H9 (cell line): ENCODE measurements around the gene BRAT1. TPM values are rescaled to one million over a fixed set of nuclear protein-coding genes. Genes with fewer than 3 reads are reported as not detected.

Experiments used
- DNase-seq: peaks from one replicate; pipeline ENCODE4 v3.0.0-alpha.2; 2017
- H2AFZ ChIP-seq: one replicate; pipeline ENCODE4 v1.6.1; 2013; ENCODE audit warnings: mild to moderate bottlenecking, low read length, control low read depth, moderate library complexity
- H2AK5ac ChIP-seq: 2 replicates; pipeline ENCODE4 v1.6.1; 2013; ENCODE audit warnings: low read length, control low read depth, mixed read lengths; ENCODE audit not compliant: insufficient read length
- H2BK120ac ChIP-seq: one replicate; pipeline ENCODE4 v1.6.1; 2013; ENCODE audit warnings: low read depth, mild to moderate bottlenecking, low read length, control low read depth, inconsistent platforms; ENCODE audit not compliant: poor library complexity, severe bottlenecking
- H2BK12ac ChIP-seq: 2 replicates; pipeline ENCODE4 v1.6.1; 2013; ENCODE audit warnings: low read length, control low read depth, mixed read lengths, low read depth; ENCODE audit not compliant: insufficient read length
- H2BK15ac ChIP-seq: 2 replicates; pipeline ENCODE4 v1.6.1; 2013; ENCODE audit warnings: low read depth, low read length, control low read depth
- H2BK20ac ChIP-seq: one replicate; pipeline ENCODE4 v1.6.1; 2013; ENCODE audit warnings: low read depth, mild to moderate bottlenecking, low read length, control low read depth, inconsistent platforms; ENCODE audit not compliant: poor library complexity, severe bottlenecking
- H2BK5ac ChIP-seq: 2 replicates; pipeline ENCODE4 v1.6.1; 2013; ENCODE audit warnings: low read length, control low read depth, mixed read lengths; ENCODE audit not compliant: insufficient read length
- H3K14ac ChIP-seq: 2 replicates; pipeline ENCODE4 v1.6.1; 2013; ENCODE audit warnings: low read length, control low read depth; ENCODE audit not compliant: insufficient read depth
- H3K18ac ChIP-seq: 2 replicates; pipeline ENCODE4 v1.6.1; 2013; ENCODE audit warnings: low read depth, mild to moderate bottlenecking, mixed read lengths, low read length, control low read depth; ENCODE audit not compliant: insufficient read length
- H3K23ac ChIP-seq: 2 replicates; pipeline ENCODE4 v1.6.1; 2013; ENCODE audit warnings: low read length, control low read depth, mixed read lengths, low read depth; ENCODE audit not compliant: insufficient read length
- H3K23me2 ChIP-seq: 2 replicates; pipeline ENCODE4 v1.6.1; 2013; ENCODE audit warnings: low read depth, mild to moderate bottlenecking, mixed read lengths, low read length, control low read depth; ENCODE audit not compliant: insufficient read length, poor library complexity, severe bottlenecking
- H3K27ac ChIP-seq: 2 replicates; pipeline ENCODE4 v1.5.1; 2013; ENCODE audit warnings: low read length, control low read depth, mixed read lengths, low read depth; ENCODE audit not compliant: insufficient read length
- H3K27me3 ChIP-seq: 2 replicates; pipeline ENCODE4 v1.6.1; 2013; ENCODE audit warnings: low read length, control low read depth, inconsistent platforms; ENCODE audit not compliant: insufficient read depth
- H3K4ac ChIP-seq: 2 replicates; pipeline ENCODE4 v1.6.1; 2013; ENCODE audit warnings: low read depth, mild to moderate bottlenecking, control low read depth, inconsistent platforms, low read length, moderate library complexity
- H3K4me1 ChIP-seq: 2 replicates; pipeline ENCODE4 v1.6.1; 2013; ENCODE audit warnings: low read length, control low read depth, inconsistent platforms; ENCODE audit not compliant: insufficient read depth
- H3K4me2 ChIP-seq: 2 replicates; pipeline ENCODE4 v1.6.1; 2013; ENCODE audit warnings: low read length, control low read depth, mixed read lengths; ENCODE audit not compliant: insufficient read length, insufficient read depth
- H3K56ac ChIP-seq: 2 replicates; pipeline ENCODE4 v1.6.1; 2013; ENCODE audit warnings: low read depth, mild to moderate bottlenecking, mixed read lengths, low read length, control low read depth; ENCODE audit not compliant: insufficient read length
- H3K79me1 ChIP-seq: 2 replicates; pipeline ENCODE4 v1.6.1; 2013; ENCODE audit warnings: low read depth, mild to moderate bottlenecking, moderate library complexity, low read length, control low read depth, inconsistent platforms; ENCODE audit not compliant: insufficient read depth, poor library complexity, severe bottlenecking
- H3K79me2 ChIP-seq: 2 replicates; pipeline ENCODE4 v1.6.1; 2013; ENCODE audit warnings: low read length, control low read depth, inconsistent platforms; ENCODE audit not compliant: insufficient read depth
- H3K9ac ChIP-seq: 2 replicates; pipeline ENCODE4 v1.6.1; 2013; ENCODE audit warnings: low read length, control low read depth, mixed read lengths; ENCODE audit not compliant: insufficient read length; ENCODE audit errors: extremely low read depth
- H3K9me3 ChIP-seq: one replicate; pipeline ENCODE4 v1.6.1; 2013; ENCODE audit warnings: low read depth, low read length, inconsistent platforms; ENCODE audit not compliant: control insufficient read depth
- H3T11ph ChIP-seq: one replicate; pipeline ENCODE4 v1.6.1; 2013; ENCODE audit warnings: mild to moderate bottlenecking, low read length, control low read depth, inconsistent platforms
- H4K20me1 ChIP-seq: one replicate; pipeline ENCODE4 v1.6.1; 2013; ENCODE audit not compliant: control insufficient read depth, insufficient read length, insufficient read depth
- H4K5ac ChIP-seq: 2 replicates; pipeline ENCODE4 v1.6.1; 2013; ENCODE audit warnings: low read depth, mild to moderate bottlenecking, mixed read lengths, low read length, control low read depth; ENCODE audit not compliant: insufficient read length
- H4K8ac ChIP-seq: replicated peaks from 2 replicates; pipeline ENCODE4 v1.6.1; 2013; ENCODE audit warnings: low read length, control low read depth, mixed read lengths, low read depth; ENCODE audit not compliant: insufficient read length
- H4K91ac ChIP-seq: 2 replicates; pipeline ENCODE4 v1.6.1; 2013; ENCODE audit warnings: low read depth, mild to moderate bottlenecking, moderate library complexity, mixed read lengths, low read length, control low read depth; ENCODE audit not compliant: insufficient read length
- H3K27ac Mint-ChIP-seq, 3 experiments: 2 replicates in 2 of 3; 3 replicates in 1 of 3; pipeline ENCODE4 v1.8.0; 2020 to 2021; ENCODE audit warnings: mixed read lengths in 3 of 3, mild to moderate bottlenecking in 1 of 3, moderate library complexity in 1 of 3
- H3K27me3 Mint-ChIP-seq: 2 replicates; pipeline ENCODE4 v1.8.0; 2021; ENCODE audit warnings: low read depth, mild to moderate bottlenecking, moderate library complexity, mixed read lengths
- H3K36me3 Mint-ChIP-seq, 3 experiments: 2 replicates in 2 of 3; 3 replicates in 1 of 3; pipeline ENCODE4 v1.8.0; 2020 to 2021; ENCODE audit warnings: low read depth in 3 of 3, mixed read lengths in 3 of 3; ENCODE audit not compliant: insufficient read depth in 1 of 3
- H3K4me1 Mint-ChIP-seq, 2 experiments: 2 replicates each; pipeline ENCODE4 v1.8.0; 2020; ENCODE audit warnings: mixed read lengths in 2 of 2
- H3K4me3 Mint-ChIP-seq, 2 experiments: 2 replicates in 1 of 2; 3 replicates in 1 of 2; pipeline ENCODE4 v1.8.0; 2020 to 2021; ENCODE audit warnings: mild to moderate bottlenecking in 2 of 2, mixed read lengths in 2 of 2, moderate library complexity in 1 of 2
- H3K9me3 Mint-ChIP-seq, 2 experiments: 2 replicates in 1 of 2; 3 replicates in 1 of 2; pipeline ENCODE4 v1.8.0; 2020; ENCODE audit warnings: mild to moderate bottlenecking in 2 of 2, mixed read lengths in 2 of 2, moderate library complexity in 1 of 2
- WGBS: extraction: QIAGEN DNeasy Blood & Tissue Kit; methylation state at CpG from one replicate; pipeline ENCODE4 v1.1.7; 2013; ENCODE audit warnings: missing lambda C conversion rate, low lambda C conversion rate, mixed read lengths; ENCODE audit not compliant: insufficient read length; ENCODE audit errors: extremely low coverage; 5-methylcytosine and 5-hydroxymethylcytosine counted together
- total RNA-seq: library from RNA; stranded (reverse); gene quantifications from 2 replicates; pipeline ENCODE4 v1.2.1, GENCODE V29; 2021
- TF ChIP-seq, protein P1 (sequence below): fragments of 200-600 bp; sonication (generic); conservative IDR thresholded peaks from 3 replicates; pipeline ENCODE4 v1.8.0; 2021; ENCODE audit warnings: antibody characterized with exemption, mild to moderate bottlenecking

BRAT1 gene
- total RNA-seq, 1 experiment from 2014 or later, result 41.2 TPM

DNA sequence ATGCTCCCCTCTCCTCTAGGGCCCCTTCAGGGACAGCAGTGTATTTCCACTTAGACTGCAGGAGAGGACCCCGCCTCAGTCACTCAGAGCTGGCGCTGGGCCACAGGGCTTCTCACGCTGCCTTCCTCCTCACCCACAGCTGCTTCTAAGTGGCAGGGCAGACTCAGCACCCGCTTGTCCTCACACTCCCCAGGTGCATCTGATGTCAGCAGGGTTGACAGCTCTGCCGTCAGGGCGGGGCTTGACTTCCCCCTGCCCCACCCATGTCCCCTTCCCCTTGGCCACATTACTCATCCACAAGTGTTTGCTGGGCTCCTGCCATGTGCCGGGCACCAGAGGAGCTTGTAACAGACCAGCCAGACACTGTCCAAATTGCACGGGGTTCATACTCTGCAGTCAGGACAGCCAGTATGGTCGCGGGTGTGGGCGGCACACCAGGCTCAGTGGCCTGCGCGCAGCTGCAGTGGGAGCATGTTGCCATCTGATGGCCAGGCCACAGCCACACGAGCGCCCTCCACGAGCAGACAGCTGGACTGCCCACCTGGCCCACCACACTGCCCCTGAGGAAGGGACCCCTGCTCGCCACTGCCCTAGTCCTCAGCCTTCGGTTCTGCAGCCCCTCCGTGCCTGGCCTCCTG, 47.2 kb upstream of the BRAT1 start:
- Histone ChIP-seq H3K4me1 (no peaks in the 10 kb centered on the region), H3K79me2 (no peaks in the 10 kb centered on the region), H2BK5ac (no peak overlapping the region), H3K14ac (no peak overlapping the region), H3K27ac (no peak overlapping the region), H3K4me2 (no peak overlapping the region), H2BK12ac (no peak overlapping the region), H2BK120ac (no peak overlapping the region), H3K79me1 (no peaks in the 10 kb centered on the region), H4K20me1 (peaks cover 2% of the 10 kb centered on the region), H3K9ac (no peak overlapping the region), H4K91ac (no peak overlapping the region), H3T11ph (no peak overlapping the region), H2AFZ (no peak overlapping the region), H3K4ac (no peak overlapping the region), H3K23ac (no peak overlapping the region), H3K9me3 (no peaks in the 10 kb centered on the region), H2AK5ac (no peak overlapping the region), H3K18ac (no peak overlapping the region), H4K5ac (no peak overlapping the region), H3K27me3 (no peaks in the 10 kb centered on the region), H2BK15ac (no peak overlapping the region), H3K23me2 (no peaks in the 10 kb centered on the region), H2BK20ac (no peak overlapping the region), H4K8ac (no peak overlapping the region), H3K56ac (no peak overlapping the region)
- no peak for DNase-seq
- no CpG with 5 or more reads among the region's 19 CpGs for WGBS
- Mint-ChIP-seq H3K4me3 (no peak overlapping the region), H3K27ac (peak overlapping the region in 1 of 3 experiments; percentile 28; a peak in 1 of 7 replicates), H3K9me3 (no peaks in the 10 kb centered on the region), H3K4me1 (peaks cover 3 to 5% of the 10 kb centered on the region in 2 experiments; a peak in 3 of 4 replicates), H3K27me3 (no peaks in the 10 kb centered on the region), H3K36me3 (peaks cover 4 to 8% (median 5%) of the 10 kb centered on the region in 3 experiments; a peak in 5 of 7 replicates)
- TF ChIP-seq, protein P1, sequence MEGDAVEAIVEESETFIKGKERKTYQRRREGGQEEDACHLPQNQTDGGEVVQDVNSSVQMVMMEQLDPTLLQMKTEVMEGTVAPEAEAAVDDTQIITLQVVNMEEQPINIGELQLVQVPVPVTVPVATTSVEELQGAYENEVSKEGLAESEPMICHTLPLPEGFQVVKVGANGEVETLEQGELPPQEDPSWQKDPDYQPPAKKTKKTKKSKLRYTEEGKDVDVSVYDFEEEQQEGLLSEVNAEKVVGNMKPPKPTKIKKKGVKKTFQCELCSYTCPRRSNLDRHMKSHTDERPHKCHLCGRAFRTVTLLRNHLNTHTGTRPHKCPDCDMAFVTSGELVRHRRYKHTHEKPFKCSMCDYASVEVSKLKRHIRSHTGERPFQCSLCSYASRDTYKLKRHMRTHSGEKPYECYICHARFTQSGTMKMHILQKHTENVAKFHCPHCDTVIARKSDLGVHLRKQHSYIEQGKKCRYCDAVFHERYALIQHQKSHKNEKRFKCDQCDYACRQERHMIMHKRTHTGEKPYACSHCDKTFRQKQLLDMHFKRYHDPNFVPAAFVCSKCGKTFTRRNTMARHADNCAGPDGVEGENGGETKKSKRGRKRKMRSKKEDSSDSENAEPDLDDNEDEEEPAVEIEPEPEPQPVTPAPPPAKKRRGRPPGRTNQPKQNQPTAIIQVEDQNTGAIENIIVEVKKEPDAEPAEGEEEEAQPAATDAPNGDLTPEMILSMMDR, result no peak
